Renal cortical epithelial cell (primary cell): ENCODE results near the gene WDR45. TPM values are rescaled to one million over a fixed set of nuclear protein-coding genes. Genes with fewer than 3 reads are reported as not detected.
A peak's percentile ranks its signal among the peaks of the same experiment; 100 is the strongest.

Source experiments
- DNase-seq: peaks from one replicate; pipeline ENCODE4 v3.0.0-alpha.2; 2011; ENCODE audit warnings: low read depth
- total RNA-seq: library from RNA; depleted of rRNA; stranded (reverse); fragments of >200 nt; gene quantifications from 2 replicates; pipeline ENCODE4 v1.2.3, GENCODE V29; 2014

Gene WDR45
- total RNA-seq, 1 donor from 2014 or later, result 39.8 TPM

DNA sequence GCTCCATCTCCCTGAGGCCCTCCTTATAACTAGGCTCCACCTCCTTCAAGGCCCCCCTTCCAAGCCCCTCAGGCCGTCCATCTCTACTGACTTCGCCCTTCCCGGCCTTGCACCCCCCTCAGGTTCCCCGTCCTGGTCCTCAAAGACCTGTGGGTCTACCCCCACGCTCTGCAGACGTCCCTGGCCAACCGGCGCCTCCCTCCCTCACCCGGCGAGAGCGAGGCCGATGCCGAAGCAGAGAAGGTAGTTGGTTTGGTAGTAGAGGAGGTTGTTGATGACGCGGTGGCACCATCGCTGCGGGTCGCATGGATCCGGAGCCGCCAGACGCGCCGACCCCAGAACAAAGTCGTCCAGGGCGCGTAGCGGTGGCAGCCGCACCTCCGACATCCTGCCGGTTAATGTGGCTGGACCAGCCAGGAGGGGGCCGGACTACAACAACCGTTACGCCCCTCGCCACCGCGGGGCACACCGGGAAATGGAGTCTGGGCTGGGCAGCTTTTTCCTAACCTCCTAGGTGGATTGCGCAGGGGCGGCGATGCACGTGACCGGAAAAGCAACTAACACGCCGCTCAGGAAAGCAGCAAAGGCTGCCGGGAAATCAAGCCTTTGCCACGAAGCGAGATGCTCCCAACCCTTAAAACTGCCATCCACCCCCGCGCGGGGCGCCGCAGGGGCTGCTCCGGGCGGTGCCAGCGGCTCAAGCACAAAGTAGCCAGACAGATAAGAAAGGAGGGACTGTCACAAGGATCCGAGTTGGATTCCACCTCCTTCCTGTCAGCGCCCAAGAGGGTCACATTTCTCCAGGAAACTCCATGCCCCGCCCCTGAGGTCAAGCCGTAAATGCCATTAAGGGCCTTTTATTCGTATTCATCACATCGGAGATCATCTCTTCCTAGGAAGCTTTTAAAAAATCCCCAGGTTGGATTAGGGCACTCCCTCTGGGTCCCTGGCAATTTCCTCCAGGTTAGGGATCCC, 5.8 kb downstream of the WDR45 start, which contains the start of gene PRAF2:
Gene PRAF2, minus strand, starts transcription at position 402 of the 975 bp plus-strand sequence. Its CDS starts 15 bp downstream, at position 387.
- peak; percentile 80 for DNase-seq

DNA sequence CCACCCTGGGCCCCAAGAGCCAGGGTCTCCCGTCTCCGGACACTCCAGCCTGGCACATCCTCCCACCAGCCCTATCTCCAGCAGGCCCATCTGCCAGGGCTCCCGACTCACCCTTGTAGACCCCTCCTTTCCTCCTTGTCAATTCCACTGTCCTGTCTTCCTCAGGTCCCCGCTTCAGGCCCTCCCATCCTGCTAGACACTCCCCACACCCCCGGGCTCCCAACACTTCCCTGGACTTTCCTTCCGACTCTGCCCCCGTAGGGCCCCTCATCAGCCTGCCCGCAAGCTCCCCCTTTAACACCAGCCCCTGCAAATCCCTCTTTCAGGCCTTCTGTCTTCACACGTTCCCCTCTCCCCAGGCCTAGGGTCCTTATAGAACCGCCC, 7.0 kb downstream of the WDR45 start:
- DNase-seq, result no peak

DNA sequence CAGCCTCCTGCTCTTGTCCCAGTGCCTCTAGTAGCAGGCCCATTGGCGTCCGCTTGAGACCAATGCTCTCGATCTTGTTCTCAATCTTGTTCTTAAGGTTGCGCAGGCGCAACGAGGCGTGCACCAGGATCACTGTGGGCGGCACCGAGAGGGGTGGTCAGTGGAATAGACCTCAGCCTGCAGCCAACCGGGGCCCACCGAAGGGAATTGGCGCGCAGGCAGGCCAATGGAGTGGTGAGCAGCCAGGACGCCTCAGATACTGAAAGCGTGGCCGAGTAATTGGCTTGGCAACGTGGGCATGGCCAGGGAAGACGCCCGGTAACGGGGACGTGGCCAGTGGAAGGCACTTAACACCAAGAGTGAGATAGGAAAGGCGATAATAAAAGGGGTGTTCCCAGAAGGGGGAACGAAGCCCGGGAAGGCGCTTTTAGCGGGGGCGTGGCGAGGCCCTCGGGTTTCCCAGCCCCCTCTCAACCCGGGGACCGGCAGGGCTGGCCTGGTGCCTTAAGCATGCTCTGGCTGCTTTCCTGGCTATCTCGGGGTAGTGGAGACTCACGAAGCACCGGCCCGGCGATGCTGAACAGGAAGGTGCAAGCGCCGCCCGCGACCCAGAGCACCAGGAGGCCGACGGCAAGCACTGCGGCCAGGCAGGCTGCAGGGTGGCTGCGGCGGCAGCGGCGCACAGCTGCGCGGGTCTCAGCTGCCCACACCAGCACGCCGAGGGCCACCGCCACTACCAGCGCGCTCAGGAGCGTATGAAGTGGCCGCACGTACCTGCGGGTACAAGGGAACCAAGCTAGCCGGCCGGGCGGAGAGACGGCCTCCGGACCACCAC, 7.6 kb downstream of the WDR45 start:
- DNase-seq, result peak; percentile 59

DNA sequence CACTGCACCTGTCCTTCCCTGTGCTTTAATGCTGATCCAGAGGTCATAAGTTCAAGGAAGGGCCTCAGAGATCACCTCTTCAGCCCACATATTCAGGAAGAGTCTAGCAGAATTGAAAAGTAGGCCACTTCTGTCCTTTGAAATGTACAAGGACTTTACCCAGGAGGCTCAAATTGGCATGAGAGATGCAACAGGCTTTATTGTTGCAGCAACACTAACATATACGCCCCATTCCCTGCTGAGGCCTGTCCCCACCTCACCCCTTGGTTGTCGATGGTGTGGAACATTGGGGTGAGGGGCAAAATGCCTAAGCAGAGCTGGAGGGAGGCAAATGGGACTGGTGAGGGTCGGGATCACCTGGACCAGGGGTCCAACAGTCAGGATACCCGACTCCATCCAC, 8.7 kb downstream of the WDR45 start:
- DNase-seq, result no peak

DNA sequence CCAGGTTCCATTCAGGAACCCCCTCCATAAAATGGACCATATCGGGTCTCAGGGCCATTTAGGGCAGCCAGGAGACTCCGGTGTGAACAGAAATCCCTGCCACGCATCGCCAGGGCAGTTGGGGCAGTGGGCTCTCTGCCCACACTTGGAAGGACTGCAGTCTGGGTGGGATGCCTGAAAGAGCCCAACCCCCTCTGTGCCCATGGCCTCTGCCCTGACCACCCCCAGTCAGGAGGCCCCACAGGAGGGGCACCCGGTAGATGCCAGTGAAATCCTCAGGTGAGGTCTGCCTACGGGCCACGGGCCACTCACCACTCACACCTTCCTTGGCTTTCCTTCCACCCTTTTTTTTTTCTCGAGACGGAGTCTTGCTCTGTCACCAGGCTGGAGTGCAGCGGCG, 10.6 kb downstream of the WDR45 start:
- no peak for DNase-seq

DNA sequence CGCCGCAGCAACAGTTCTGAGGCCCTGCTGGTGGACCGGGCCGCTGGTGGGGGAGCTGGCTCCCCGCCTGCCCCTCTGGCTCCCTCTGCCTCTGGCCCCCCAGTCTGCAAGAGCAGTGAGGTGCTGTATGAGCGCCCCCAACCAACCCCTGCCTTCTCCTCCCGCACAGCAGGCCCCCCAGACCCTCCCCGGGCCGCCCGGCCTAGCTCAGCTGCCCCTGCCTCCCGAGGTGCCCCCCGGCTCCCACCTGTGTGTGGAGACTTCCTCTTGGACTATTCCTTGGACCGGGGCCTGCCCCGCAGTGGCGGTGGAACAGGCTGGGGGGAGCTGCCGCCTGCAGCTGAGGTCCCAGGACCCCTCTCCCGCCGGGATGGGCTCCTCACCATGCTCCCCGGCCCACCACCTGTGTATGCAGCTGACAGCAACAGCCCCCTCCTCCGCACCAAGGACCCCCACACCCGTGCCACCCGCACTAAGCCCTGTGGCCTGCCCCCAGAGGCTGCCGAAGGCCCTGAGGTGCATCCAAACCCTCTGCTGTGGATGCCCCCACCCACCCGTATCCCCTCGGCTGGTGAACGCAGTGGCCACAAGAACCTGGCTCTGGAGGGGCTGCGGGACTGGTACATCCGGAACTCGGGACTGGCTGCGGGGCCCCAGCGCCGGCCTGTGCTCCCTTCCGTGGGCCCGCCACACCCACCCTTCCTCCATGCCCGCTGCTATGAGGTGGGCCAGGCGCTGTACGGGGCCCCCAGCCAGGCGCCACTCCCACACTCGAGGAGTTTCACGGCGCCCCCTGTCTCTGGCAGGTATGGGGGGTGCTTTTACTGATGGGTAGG, 12.2 kb downstream of the WDR45 start:
- no peak for DNase-seq

DNA sequence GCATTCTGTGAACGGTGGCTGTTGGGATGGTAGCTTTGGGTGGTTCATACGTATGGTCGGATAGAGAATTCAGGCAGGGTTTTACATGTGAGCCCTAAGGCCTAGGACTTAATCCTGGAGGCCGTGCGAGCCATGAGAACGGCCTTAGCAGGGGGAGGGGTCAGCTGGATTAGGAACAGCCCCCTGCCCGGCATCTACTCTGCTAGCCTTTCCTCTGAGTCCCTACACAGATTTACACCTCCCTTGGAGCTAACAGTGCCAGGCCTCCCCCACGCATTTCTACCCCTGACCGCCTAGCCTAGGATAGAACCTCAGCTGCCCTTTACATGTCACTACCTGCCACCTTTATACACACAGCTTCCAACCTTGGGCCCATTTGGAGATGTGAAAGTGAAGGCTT, 13.0 kb downstream of the WDR45 start:
- DNase-seq, result no peak

DNA sequence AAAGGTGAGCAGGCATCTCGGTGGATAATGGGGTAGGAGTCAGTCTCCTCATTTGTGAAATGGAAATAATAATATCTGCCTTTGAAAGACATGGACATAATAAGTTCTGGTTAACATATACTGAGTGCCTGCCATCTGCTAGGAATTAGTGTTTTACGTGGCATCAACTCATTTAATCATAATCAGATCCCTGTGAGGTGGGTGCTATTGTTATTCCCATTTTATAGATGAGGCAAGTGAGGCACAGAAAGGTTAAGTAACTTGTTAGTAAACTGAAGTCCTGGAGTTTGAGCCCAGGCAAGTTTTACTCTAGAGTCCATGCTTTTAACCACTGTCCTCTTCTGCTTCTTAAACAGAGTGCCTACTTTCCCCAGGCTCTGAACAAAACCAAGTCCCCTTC, 13.4 kb downstream of the WDR45 start:
- no peak for DNase-seq

DNA sequence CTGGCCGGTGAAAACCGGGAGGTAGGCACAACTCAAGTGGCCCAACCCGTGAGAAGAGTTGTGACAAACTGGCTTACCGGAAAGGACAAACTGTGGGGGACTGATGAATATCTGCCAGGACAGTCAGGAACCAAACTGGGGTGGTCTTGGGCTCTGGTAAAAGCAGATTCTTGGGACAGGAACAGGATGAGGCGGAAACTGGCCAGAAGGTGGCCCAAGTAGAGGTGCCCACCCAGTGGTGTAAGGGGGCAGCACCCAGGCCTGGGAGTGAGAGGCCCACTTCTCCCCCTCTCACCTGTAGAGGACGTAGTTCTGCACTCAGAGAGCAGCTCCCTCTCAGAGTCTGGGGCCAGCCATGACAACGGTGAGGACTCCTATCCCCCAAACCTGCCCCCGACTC, 15.0 kb downstream of the WDR45 start:
- DNase-seq, result no peak

DNA sequence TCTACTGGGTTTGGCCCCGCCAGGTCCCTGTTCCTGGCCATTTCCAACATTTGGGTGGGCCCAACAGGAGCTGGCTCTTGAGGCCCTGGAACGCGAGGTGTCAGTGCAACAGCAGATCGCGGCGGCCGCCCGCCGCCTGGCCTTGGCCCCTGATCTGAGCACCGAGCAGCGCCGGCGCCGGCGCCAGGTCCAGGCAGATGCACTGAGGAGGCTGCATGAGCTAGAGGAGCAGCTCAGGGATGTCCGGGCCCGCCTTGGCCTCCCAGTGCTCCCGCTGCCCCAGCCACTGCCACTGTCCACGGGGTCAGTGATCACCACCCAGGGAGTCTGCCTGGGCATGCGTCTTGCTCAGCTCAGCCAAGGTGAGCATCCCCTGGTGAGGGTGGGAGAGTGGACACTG, 15.4 kb downstream of the WDR45 start:
- DNase-seq, result no peak

DNA sequence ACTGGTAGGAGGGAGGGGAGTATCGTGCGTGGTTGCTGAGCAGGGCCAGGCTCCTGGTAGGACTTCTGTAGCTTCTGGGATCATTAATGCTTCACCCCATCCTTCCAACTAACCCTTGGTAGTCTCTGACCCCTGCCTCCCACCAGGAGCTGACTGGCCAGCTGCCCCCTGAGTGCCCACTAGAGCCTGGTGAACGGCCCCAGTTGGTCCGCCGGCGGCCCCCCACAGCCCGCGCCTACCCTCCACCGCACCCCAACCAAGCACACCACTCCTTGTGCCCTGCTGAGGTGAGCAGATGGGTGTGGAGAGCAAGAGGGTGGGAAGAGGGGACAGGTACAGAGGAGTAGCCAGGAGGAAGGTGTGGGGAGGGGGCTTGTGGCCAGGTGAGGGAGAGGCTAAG, 16.0 kb downstream of the WDR45 start:
- DNase-seq, result no peak

DNA sequence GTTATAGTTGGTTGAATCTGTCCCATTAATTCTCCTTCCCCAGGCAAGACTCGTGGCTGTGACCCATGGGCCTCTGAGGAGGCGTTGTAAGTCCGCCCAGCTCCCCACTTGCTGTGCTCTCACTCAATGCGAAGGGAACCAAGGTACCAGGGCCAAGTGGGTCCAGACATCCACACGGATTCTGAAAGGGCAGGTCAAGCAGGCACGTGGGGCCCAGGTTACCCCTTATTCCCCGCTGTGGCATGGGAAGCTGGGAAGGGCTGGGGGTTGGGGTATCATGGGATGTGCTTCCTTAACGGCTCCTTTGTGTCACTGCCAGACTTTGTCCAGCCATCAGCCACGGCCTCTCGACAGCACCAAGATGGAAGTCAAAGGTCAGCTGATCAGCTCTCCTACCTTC, 17.8 kb downstream of the WDR45 start:
- DNase-seq, result no peak

DNA sequence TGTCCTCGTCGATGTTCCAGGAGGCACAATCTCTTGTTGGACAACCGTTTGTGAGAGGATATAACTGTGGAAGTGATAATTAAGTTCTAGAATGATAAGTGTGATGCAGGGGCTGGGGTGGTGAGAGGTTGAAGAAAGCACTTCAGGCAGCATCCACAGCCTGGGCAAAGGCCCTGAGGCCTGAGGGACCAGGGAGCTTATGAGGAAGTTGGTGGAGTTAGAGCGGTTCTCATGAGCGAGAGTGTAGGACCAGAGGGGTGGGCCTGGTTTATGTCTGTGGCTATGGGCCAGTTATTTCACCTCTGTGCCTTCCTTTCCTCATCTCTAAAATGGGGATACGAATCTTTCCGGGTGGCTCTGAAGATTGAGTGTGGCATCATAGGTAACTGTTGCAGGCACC, 18.2 kb downstream of the WDR45 start:
- DNase-seq, result no peak

DNA sequence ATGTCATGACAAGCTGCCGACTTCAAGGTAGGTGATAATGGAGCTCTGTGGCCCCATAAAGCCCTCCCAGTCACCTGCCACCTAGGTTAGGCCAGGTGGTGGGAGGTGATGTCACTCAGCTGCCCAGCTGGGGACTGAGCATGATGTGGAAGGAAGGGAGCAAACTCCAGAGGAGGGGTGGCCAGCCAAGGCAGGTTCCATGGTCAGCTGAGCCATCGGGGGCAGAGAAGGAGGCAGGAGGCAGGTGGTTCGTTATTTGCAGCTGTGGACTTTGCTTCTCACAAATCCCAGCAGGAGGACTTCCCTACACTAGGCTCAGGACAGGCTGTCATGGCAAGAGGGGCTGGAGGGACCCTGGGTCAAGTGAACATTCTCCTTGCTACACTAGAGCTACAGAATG, 18.8 kb downstream of the WDR45 start:
- no peak for DNase-seq

DNA sequence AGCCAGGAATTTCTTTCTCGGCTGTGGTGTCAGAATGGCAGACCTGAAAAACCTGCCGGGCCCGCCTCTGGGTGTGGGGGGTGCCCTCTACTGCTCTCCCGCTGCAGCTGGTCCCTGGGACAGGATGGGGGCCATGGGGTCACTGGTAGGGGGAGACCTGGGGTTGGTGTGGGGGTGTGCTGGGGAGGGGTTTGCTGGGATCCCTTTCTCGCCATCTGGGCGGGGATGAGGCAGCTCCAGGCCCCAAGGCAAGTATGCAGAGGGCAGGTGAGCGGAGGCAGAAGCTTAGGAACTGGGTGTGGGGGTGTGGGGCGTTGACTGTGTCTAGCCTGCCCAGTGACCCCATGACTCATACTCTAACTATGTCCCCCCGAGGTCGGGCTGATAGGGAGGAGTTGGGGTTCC, 20.0 kb downstream of the WDR45 start:
- DNase-seq, result no peak

DNA sequence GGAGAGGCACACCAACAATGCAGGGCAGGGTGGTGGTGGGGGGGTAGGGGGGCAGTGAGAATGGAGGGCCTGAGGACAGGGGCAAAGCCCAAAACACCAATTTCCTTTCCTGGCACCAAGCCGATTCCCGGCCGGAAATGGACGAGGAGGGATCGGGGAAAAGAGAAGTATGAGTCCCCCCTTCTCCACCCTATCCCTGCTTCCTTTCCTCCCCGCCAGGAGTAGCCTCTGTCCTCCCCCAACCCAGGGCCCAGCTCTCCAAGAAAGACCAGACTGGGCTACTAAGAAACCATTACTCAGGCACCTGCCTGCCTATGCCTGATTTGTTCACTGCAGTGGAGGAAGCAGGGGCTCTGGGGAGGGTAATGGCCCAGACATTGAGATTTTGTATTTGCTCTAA, 20.5 kb downstream of the WDR45 start:
- DNase-seq, result no peak

DNA sequence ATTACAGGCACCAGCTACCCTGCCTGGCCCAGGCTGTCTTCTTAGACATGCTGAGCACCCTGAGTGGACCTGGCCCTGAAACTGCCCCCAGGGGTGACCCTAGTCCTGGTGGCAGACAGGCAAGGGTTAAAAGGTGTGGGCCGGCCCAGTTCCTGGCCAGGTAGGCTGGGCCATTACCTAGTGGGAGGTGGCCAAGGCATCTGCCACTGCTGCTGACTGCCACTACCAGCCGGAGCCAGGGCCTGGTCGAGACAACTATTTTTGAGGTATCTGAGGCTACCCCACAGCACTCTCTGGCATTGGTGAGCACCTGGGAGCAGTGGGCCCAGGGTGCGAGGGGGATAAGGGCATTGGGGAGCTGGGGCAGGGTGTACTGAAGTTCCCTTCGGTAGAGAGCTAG, 20.9 kb downstream of the WDR45 start, which contains the start of gene CCDC120:
Gene CCDC120, plus strand, starts transcription at position 206 of the 400 bp plus-strand sequence. CDS start 3,043 bp downstream, outside the sequence.
- DNase-seq, result no peak

DNA sequence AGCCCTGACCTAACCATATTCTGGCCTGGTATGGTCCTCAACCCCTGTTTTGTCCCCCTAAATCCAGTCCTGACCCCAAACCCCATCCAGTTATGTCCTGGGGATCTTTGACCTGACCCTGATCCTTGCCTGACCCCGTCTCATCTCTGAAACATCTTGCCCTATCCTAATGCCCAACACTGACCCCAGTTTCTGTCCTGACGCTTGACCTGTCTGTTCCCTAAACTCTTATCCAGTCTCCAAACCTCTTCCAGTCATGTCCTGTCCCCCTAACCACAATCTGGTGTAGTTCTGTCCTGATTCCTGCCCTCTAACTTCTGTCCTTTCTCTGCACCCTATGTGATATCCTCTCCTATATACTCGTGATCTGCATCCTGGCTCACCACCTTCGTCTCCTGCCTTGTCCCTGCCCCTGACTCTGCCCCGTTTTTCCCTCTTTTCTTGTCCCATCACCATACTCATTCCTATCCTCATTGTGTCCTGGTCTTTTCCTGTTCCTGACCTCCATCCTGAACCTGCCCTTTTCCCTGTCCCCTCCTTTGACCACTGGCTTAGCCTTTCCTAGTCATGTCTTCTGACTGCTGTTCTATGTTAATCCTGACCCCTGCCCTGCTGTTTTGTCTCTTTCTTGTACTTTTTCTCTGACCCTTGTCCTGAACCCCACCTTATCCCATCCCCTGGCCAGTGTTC, 25.5 kb downstream of the WDR45 start:
- DNase-seq, result no peak

DNA sequence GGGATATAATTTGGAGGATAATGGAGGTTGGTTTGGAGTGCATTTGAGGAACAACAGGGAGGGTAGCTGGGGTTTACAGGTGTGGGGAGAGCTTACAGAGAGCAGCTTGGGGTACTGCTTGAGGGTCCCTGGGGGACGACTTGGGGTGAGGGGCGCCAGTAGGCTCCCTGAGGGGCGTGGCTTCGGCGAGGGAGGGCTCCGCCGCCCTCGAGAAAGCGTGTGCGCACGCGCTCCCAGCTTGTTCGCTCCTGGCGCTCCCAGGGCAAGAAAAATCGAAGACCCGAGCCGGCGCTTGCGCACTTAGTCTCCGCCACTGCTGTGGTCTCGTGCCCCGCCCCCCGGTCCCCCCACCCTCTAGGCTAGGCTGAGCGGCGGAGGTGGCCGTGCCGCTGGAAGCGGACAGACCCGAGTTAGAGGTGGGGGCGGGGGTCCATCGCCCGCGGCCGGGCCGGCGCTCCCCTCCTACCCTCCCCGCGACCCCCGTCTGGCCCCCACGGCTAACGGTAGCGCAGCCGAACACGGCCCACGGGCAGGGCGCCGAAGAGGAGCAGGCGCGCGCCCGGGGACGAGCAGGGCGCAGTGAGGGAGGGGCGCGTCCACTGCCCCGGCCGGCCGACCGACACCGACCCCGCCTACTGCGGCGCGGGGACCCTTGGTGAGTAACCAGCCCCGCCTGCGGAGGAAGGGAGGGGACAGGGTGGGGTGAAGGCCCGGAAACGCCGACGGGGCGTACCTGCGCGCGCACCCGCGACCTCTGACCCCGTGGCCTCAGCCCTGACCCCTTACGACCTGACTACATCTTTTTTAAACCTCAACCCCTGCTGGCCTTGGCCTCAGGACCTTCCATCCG, 26.2 kb downstream of the WDR45 start:
- no peak for DNase-seq

DNA sequence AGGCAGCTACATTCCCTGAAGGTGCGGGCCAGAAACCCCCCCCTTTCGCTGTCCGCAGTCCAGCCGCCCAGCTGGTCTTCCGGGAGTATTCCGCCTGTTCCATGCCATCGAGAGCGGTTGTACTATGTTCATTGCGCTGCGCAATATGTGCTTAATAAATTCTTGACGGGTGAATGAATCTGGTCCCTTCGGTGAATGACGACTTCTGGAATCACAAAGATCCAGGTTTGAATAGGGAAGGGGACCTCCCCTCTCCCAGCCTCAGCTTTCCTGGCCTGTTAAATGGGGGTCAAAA, 35.8 kb downstream of the WDR45 start:
- DNase-seq, result no peak
